Adipocyte (in vitro differentiated cells): Measurements from ENCODE around the gene CENATAC.
A peak's percentile ranks its signal among the peaks of the same experiment; 100 is the strongest.
"Not testable (repeated sequence)": the region's sequence is repeated elsewhere in the genome, so short reads cannot be mapped to it uniquely, and the experiment has no call there.

ENCODE experiments used
- DNase-seq: peaks from one replicate; pipeline ENCODE4 v3.0.0-alpha.2; 2015; ENCODE audit warnings: low read depth
- H3K27me3 ChIP-seq: replicated peaks from 2 replicates; pipeline ENCODE4 v1.7.0; 2013; ENCODE audit warnings: mild to moderate bottlenecking, low read length, moderate library complexity; ENCODE audit not compliant: control insufficient read depth, insufficient read depth
- H3K36me3 ChIP-seq: 2 replicates; pipeline ENCODE4 v1.7.0; 2013; ENCODE audit warnings: low read length, mild to moderate bottlenecking, moderate library complexity; ENCODE audit not compliant: control insufficient read depth, insufficient read depth, severe bottlenecking
- H3K4me1 ChIP-seq: 2 replicates; pipeline ENCODE4 v1.7.0; 2013; ENCODE audit warnings: mild to moderate bottlenecking, low read length, moderate library complexity; ENCODE audit not compliant: control insufficient read depth, insufficient read depth
- H3K4me3 ChIP-seq: 2 replicates; pipeline ENCODE4 v1.7.0; 2013; ENCODE audit warnings: mild to moderate bottlenecking, low read length, moderate library complexity
- H3K9ac ChIP-seq: 2 replicates; pipeline ENCODE4 v1.7.0; 2013; ENCODE audit warnings: mild to moderate bottlenecking, low read length, moderate library complexity
- H3K9me3 ChIP-seq: 2 replicates; pipeline ENCODE4 v1.7.0; 2013; ENCODE audit warnings: mild to moderate bottlenecking, low read length, moderate library complexity; ENCODE audit not compliant: control insufficient read depth

The CENATAC gene

GRCh38 chr11:118971646-118972045 is 26.3 kb upstream of the CENATAC start, which contains the start of gene FOXR1:
Gene FOXR1, plus strand, starts transcription at chr11:118971761. Its CDS starts 171 bp downstream, at chr11:118971932.
- Histone ChIP-seq H3K4me3 (no peak within 1 kb of the TSS), H3K9me3 (no peaks in the 10 kb centered on the region), H3K36me3 (no peaks in the 10 kb centered on the region), H3K4me1 (no peaks in the 10 kb centered on the region), H3K9ac (no peak within 1 kb of the TSS), H3K27me3 (peaks cover 27% of the 10 kb centered on the region)
- DNase-seq, result no peak

- no peak for DNase-seq
- Histone ChIP-seq H3K4me3 (no peak overlapping the region), H3K9me3 (no peaks in the 10 kb centered on the region), H3K27me3 (peaks cover 32% of the 10 kb centered on the region), H3K4me1 (no peaks in the 10 kb centered on the region), H3K9ac (no peak overlapping the region), H3K36me3 (no peaks in the 10 kb centered on the region)
These were observed 24.0 kb upstream of the CENATAC start for GRCh38 chr11:118973985-118974384.

GRCh38 chr11:118975771-118976709 is 21.9 kb upstream of the CENATAC start:
- DNase-seq, result no peak
- H3K4me3 ChIP-seq, result no peak overlapping the region
- no peak overlapping the region for H3K9ac ChIP-seq
- H3K4me1 ChIP-seq, result peaks cover 8% of the 10 kb centered on the region
- no peaks in the 10 kb centered on the region for H3K9me3 ChIP-seq
- no peaks in the 10 kb centered on the region for H3K36me3 ChIP-seq
- peaks cover 43% of the 10 kb centered on the region for H3K27me3 ChIP-seq

- Histone ChIP-seq H3K36me3 (no peaks in the 10 kb centered on the region), H3K9ac (no peak overlapping the region), H3K4me1 (peaks cover 8% of the 10 kb centered on the region), H3K27me3 (peaks cover 36% of the 10 kb centered on the region), H3K9me3 (no peaks in the 10 kb centered on the region), H3K4me3 (no peak overlapping the region)
- DNase-seq, result no peak
These were observed 18.5 kb upstream of the CENATAC start for GRCh38 chr11:118979434-118979833.

GRCh38 chr11:118980191-118980881 is 17.6 kb upstream of the CENATAC start:
- Histone ChIP-seq H3K4me1 (peaks cover 8% of the 10 kb centered on the region), H3K4me3 (peak overlapping the region; percentile 74), H3K36me3 (no peaks in the 10 kb centered on the region), H3K9me3 (no peaks in the 10 kb centered on the region), H3K9ac (peak overlapping the region; percentile 30), H3K27me3 (peaks cover 27% of the 10 kb centered on the region)
- DNase-seq, result no peak

- peaks cover 11% of the 10 kb centered on the region for H3K27me3 ChIP-seq
- not testable (repeated sequence) for DNase-seq, H3K4me1 ChIP-seq, H3K9me3 ChIP-seq, H3K36me3 ChIP-seq, H3K9ac ChIP-seq, H3K4me3 ChIP-seq
These were observed 13.6 kb upstream of the CENATAC start for GRCh38 chr11:118984337-118984736.

GRCh38 chr11:118984825-118985224 is 13.1 kb upstream of the CENATAC start:
- peaks cover 8% of the 10 kb centered on the region for H3K4me1 ChIP-seq
- peaks cover 6% of the 10 kb centered on the region for H3K27me3 ChIP-seq
- DNase-seq, result no peak
- no peaks in the 10 kb centered on the region for H3K9me3 ChIP-seq
- H3K36me3 ChIP-seq, result no peaks in the 10 kb centered on the region
- no peak overlapping the region for H3K9ac ChIP-seq
- no peak overlapping the region for H3K4me3 ChIP-seq

GRCh38 chr11:118988280-118988679 is 9.7 kb upstream of the CENATAC start:
- Histone ChIP-seq H3K9ac (no peak overlapping the region), H3K4me1 (no peaks in the 10 kb centered on the region), H3K36me3 (no peaks in the 10 kb centered on the region), H3K4me3 (no peak overlapping the region), H3K27me3 (no peaks in the 10 kb centered on the region), H3K9me3 (no peaks in the 10 kb centered on the region)
- DNase-seq, result no peak

GRCh38 chr11:118991486-118992038 is 6.4 kb upstream of the CENATAC start:
- not testable (repeated sequence) for H3K9me3 ChIP-seq, H3K4me1 ChIP-seq, H3K4me3 ChIP-seq, H3K9ac ChIP-seq, DNase-seq, H3K36me3 ChIP-seq, H3K27me3 ChIP-seq

GRCh38 chr11:118996926-118997626 is 862 bp upstream of the CENATAC start:
- H3K9me3 ChIP-seq, result no peaks in the 10 kb centered on the region
- H3K36me3 ChIP-seq, result peaks cover 19% of the 10 kb centered on the region
- peak overlapping the region; percentile 89 for H3K4me3 ChIP-seq
- peak overlapping the region; percentile 91 for H3K9ac ChIP-seq
- peak; percentile 43 for DNase-seq
- peaks cover 21% of the 10 kb centered on the region for H3K4me1 ChIP-seq
- no peaks in the 10 kb centered on the region for H3K27me3 ChIP-seq

GRCh38 chr11:118998388-118998717 is 415 bp downstream of the CENATAC start:
- peak overlapping the region; percentile 89 for H3K4me3 ChIP-seq
- peaks cover 21% of the 10 kb centered on the region for H3K4me1 ChIP-seq
- H3K36me3 ChIP-seq, result peaks cover 32% of the 10 kb centered on the region
- DNase-seq, result no peak
- peak overlapping the region; percentile 91 for H3K9ac ChIP-seq
- H3K27me3 ChIP-seq, result no peaks in the 10 kb centered on the region
- H3K9me3 ChIP-seq, result no peaks in the 10 kb centered on the region
